Measurements from ENCODE around the gene LYAR. TPM values are rescaled to one million over a fixed set of nuclear protein-coding genes. Genes with fewer than 3 reads are reported as not detected.

The LYAR gene
- total RNA-seq, 1 donor from 2014 or later = 12.6 TPM

Other genes starting within 250 kb of the LYAR start
- not detected in 3 replicates for gene OTOP1, start 63.2 kb downstream of the LYAR start, total RNA-seq
- 25.0 to 31.7 TPM (median 25.6 TPM) in 3 replicates for gene TMEM128, start 41.9 kb downstream of the LYAR start, total RNA-seq
- gene ZBTB49, start 97 bp upstream of the LYAR start, total RNA-seq = 8.4 to 9.5 TPM (median 8.6 TPM) in 3 replicates
- gene NSG1, start 96.9 kb upstream of the LYAR start, total RNA-seq = 45.8 to 55.6 TPM (median 48.6 TPM) in 3 replicates